ENCODE data around the gene VSIG10. TPM values are rescaled to one million over a fixed set of nuclear protein-coding genes. Genes with fewer than 3 reads are reported as not detected.

VSIG10 gene
- total and polyA plus RNA-seq, 2 of the 4 experiments (the other 2 are of a cell fraction): 5.9 to 10.0 TPM

DNA sequence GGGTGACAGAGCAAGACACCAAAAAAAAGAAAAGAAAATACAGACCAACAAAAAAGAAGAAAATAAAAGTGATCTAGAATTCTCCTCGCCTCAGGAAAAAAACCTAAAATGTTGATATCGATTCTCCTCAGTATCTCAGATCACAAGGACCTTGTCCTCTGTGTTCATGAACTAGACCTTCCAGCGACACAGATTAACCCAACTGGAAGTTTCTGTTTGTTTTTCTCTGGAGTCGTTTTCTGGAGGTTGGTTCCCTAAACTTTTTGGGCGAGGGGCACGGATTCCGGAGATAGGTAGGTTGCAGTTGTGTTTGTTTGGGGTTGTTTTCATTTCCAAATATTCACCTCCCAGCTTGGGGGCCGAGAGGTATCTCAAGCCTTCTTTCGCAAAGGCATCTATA, 87.9 kb downstream of the VSIG10 start (continued):
- TF ChIP-seq, protein P1, sequence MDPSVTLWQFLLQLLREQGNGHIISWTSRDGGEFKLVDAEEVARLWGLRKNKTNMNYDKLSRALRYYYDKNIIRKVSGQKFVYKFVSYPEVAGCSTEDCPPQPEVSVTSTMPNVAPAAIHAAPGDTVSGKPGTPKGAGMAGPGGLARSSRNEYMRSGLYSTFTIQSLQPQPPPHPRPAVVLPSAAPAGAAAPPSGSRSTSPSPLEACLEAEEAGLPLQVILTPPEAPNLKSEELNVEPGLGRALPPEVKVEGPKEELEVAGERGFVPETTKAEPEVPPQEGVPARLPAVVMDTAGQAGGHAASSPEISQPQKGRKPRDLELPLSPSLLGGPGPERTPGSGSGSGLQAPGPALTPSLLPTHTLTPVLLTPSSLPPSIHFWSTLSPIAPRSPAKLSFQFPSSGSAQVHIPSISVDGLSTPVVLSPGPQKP (IDR thresholded peaks at IDR 0.05; ENCODE audit: borderline replicate concordance, low read depth, low read length): no peak
- no peak for TF ChIP-seq RFX5 (IDR thresholded peaks at IDR 0.05; ENCODE audit: low read depth, low read length)
- TF ChIP-seq POLR2A (IDR thresholded peaks at IDR 0.05; ENCODE audit: low read depth, low read length): no peak
- no peak for TF ChIP-seq RAD21 (IDR thresholded peaks at IDR 0.05; ENCODE audit: low read length)
- no peak for TF ChIP-seq CEBPB (IDR thresholded peaks at IDR 0.05; ENCODE audit: low read depth, low read length)

DNA sequence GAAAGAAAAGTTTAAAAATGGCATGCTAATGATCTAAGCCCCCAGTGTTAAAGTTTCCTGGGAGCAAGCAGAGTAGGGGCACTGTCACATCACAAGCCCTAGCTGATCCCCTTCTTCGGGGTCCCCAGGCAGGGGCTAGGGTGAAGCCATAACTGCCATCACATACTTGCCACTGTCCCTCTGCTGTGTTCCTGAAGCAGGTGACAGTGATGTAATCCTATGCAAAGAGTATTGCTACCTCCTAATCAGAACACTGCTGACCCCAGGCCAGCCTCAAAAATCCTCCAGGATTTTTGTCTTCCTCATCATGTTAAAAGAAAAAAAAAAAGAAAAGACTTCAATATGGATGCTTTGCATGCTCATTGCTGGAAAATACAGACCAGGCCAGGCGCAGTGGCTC, 88.5 kb downstream of the VSIG10 start:
- Histone ChIP-seq H2BK15ac (ENCODE audit: low read depth, low read length) (no peak overlapping the region), H3K4me2 (ENCODE audit: low read depth, low read length) (no peak overlapping the region), H3K14ac (replicated peaks; ENCODE audit: low read depth, low read length) (no peak overlapping the region), H3K4ac (ENCODE audit: low read depth, low read length) (no peak overlapping the region), H3K9me3 (ENCODE audit: control insufficient read depth, insufficient read depth, low read length) (no peaks in the 10 kb centered on the region), H3K79me1 (ENCODE audit: low read depth in 1 of 2, low read length in 2 of 2) (peaks cover 10% of the 10 kb centered on the region in 2 experiments), H2BK20ac (ENCODE audit: low read depth, low read length) (no peak overlapping the region), H3K23ac (ENCODE audit: low read depth, low read length) (no peak overlapping the region), H3K4me3 (ENCODE audit: insufficient read depth, low read depth, low read length) (no peak overlapping the region), H3K9ac (ENCODE audit: low read depth, low read length) (no peak overlapping the region), H2BK120ac (ENCODE audit: low read depth, low read length) (no peak overlapping the region), H4K5ac (ENCODE audit: low read depth, low read length) (no peak overlapping the region), H2AFZ (replicated peaks; ENCODE audit: low read length, poor library complexity) (no peak overlapping the region), H2AK5ac (ENCODE audit: low read depth, low read length) (no peak overlapping the region), H3K27me3 (ENCODE audit: control insufficient read depth, insufficient read depth, low read length) (no peaks in the 10 kb centered on the region), H2AK9ac (replicated peaks; ENCODE audit: low read depth, low read length, poor library complexity) (no peak overlapping the region), H3K4me1 (ENCODE audit: control insufficient read depth, insufficient read depth, low read length) (no peaks in the 10 kb centered on the region), H3K18ac (ENCODE audit: low read depth, low read length) (no peak overlapping the region), H3K27ac (ENCODE audit: insufficient read depth, low read length) (no peak overlapping the region), H4K8ac (ENCODE audit: low read depth in 2 of 2, low read length in 2 of 2) (no peak overlapping the region), H3K9me1 (ENCODE audit: insufficient read depth, low read length) (no peaks in the 10 kb centered on the region), H3K56ac (ENCODE audit: extremely low read depth, insufficient read depth, low read length) (no peak overlapping the region), H4K20me1 (ENCODE audit: insufficient read depth, low read length) (no peaks in the 10 kb centered on the region), H3K36me3 (ENCODE audit: control insufficient read depth, insufficient read depth, low read length) (peaks cover 6% of the 10 kb centered on the region), H2BK5ac (ENCODE audit: low read depth, low read length, poor library complexity, severe bottlenecking) (no peak overlapping the region), H4K91ac (ENCODE audit: insufficient read depth, low read depth, low read length) (no peak overlapping the region)
- no peak for TF ChIP-seq RAD21 (IDR thresholded peaks at IDR 0.05; ENCODE audit: low read length)
- TF ChIP-seq RCOR1 (IDR thresholded peaks at IDR 0.05; ENCODE audit: insufficient replicate concordance, low read length): no peak
- TF ChIP-seq, protein P2, sequence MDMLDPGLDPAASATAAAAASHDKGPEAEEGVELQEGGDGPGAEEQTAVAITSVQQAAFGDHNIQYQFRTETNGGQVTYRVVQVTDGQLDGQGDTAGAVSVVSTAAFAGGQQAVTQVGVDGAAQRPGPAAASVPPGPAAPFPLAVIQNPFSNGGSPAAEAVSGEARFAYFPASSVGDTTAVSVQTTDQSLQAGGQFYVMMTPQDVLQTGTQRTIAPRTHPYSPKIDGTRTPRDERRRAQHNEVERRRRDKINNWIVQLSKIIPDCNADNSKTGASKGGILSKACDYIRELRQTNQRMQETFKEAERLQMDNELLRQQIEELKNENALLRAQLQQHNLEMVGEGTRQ (IDR thresholded peaks at IDR 0.05; ENCODE audit: low read depth, low read length): no peak
- no peak for TF ChIP-seq MAFK (IDR thresholded peaks at IDR 0.05; ENCODE audit: low read depth, low read length)
- no peak for TF ChIP-seq MXI1 (IDR thresholded peaks at IDR 0.05; ENCODE audit: borderline replicate concordance, low read depth, low read length)
- TF ChIP-seq, protein P1 (IDR thresholded peaks at IDR 0.05; ENCODE audit: borderline replicate concordance, low read depth, low read length): no peak
- no peak for TF ChIP-seq MAZ (IDR thresholded peaks at IDR 0.05; ENCODE audit: borderline replicate concordance, low read depth, low read length)
- no peak for TF ChIP-seq FOS (IDR thresholded peaks at IDR 0.05; ENCODE audit: low read depth, low read length)
- TF ChIP-seq CHD1 (IDR thresholded peaks at IDR 0.05; ENCODE audit: low read depth, low read length): no peak
- in situ Hi-C loops (cut with MboI; ENCODE audit: low sequenced_read_pairs): loop anchor here (10.0 kb wide), 1 partner anchor 141 kb away; no protein-coding TSS in a partner anchor
- POLR2A ChIA-PET (ENCODE audit: unreplicated experiment): no interaction called here
- WGBS, 2 experiments (ENCODE audit: extremely low coverage in 2 of 2, insufficient read length in 1 of 2): no CpG with 5 or more reads among the region's 2 CpGs
- ATAC-seq (ENCODE audit: low read depth): no peak
- no peak for DNase-seq
- intact Hi-C loops (cut with micrococcal nuclease): loop anchor here (5.0 kb wide), 1 partner anchor 138 kb away; no protein-coding TSS in a partner anchor
- CTCF ChIA-PET: no interaction called here
- BruUV-seq (replicated peaks): no TSS peak
- dilution Hi-C loops (cut with HindIII; ENCODE audit: low sequenced_read_pairs, unreplicated experiment): no loop called here

Data from IMR-90 (cell line).